ENCODE measurements around the gene PRX. TPM values are rescaled to one million over a fixed set of nuclear protein-coding genes. Genes with fewer than 3 reads are reported as not detected.

The PRX gene
- total RNA-seq, 1 donor from 2014 or later: 3.3 TPM

GRCh38 chr19:40356681-40357595, 56.2 kb downstream of the PRX start:
- H3K36me3 ChIP-seq: peaks cover 0 to 4% of the 10 kb centered on the region in 2 donors

DNA sequence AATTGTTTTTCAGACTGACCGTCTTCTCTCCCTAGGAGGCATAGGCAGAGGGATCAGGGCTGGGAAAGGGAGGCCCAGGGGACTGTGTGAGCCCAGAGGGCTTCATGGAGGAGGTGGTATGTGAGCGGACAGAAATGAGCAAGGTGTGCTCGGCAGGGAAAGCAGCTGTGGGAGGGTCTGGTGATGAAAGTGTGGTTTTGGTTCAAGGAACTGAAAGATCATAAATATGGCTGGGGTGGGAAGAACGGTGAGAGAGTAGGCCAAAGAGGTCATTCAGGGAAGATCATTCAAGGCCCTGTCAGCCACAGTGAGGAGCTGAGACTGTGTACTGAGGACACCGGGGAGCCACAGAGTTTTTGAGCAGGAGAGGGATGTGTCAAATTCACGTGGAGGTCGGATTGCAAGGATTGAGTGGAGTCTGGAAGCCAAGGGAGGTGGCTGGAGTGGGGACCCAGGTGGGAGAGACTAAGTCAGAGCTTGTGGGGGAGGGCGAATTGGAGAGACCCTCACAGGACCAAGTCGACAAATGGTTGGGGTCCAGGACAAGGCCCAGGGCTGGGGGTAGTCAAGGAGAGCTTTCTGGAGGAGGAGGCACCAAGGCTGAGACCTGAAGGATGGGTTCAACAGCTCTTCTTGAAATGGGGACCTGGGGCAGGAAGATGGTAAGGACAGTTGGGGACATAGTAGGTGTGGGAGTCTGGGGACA, 57.0 kb downstream of the PRX start:
- no peak overlapping the region for H3K27ac ChIP-seq
- no peaks in the 10 kb centered on the region for H3K4me1 ChIP-seq
- peaks cover 0 to 4% of the 10 kb centered on the region in 2 donors for H3K36me3 ChIP-seq
- intact Hi-C loops (cut with DNase I): no loop called here
- no peak for DNase-seq (ENCODE audit: low spot score in 2 of 2)
- H3K4me3 ChIP-seq: no peak overlapping the region
- H3K9me3 ChIP-seq: no peaks in the 10 kb centered on the region
- H3K27me3 ChIP-seq: no peaks in the 10 kb centered on the region
- TF ChIP-seq, protein P1, sequence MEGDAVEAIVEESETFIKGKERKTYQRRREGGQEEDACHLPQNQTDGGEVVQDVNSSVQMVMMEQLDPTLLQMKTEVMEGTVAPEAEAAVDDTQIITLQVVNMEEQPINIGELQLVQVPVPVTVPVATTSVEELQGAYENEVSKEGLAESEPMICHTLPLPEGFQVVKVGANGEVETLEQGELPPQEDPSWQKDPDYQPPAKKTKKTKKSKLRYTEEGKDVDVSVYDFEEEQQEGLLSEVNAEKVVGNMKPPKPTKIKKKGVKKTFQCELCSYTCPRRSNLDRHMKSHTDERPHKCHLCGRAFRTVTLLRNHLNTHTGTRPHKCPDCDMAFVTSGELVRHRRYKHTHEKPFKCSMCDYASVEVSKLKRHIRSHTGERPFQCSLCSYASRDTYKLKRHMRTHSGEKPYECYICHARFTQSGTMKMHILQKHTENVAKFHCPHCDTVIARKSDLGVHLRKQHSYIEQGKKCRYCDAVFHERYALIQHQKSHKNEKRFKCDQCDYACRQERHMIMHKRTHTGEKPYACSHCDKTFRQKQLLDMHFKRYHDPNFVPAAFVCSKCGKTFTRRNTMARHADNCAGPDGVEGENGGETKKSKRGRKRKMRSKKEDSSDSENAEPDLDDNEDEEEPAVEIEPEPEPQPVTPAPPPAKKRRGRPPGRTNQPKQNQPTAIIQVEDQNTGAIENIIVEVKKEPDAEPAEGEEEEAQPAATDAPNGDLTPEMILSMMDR (IDR thresholded peaks at IDR 0.05): no peak

More at GRCh38 chr19:40356681-40357595, 56.2 kb downstream of the PRX start:
- Histone ChIP-seq H3K4me1 (no peaks in the 10 kb centered on the region), H3K4me3 (no peak overlapping the region), H3K27me3 (no peaks in the 10 kb centered on the region), H3K9me3 (no peaks in the 10 kb centered on the region), H3K27ac (no peak overlapping the region)
- DNase-seq (ENCODE audit: low spot score in 2 of 2): no peak
- intact Hi-C loops (cut with DNase I): no loop called here
- TF ChIP-seq, protein P1 (IDR thresholded peaks at IDR 0.05): no peak

GRCh38 chr19:40348961-40349507, 64.1 kb downstream of the PRX start:
- H3K4me1 ChIP-seq: peaks cover 4 to 9% of the 10 kb centered on the region in 2 donors
- no peaks in the 10 kb centered on the region for H3K36me3 ChIP-seq
- no peaks in the 10 kb centered on the region for H3K27me3 ChIP-seq
- H3K9me3 ChIP-seq: no peaks in the 10 kb centered on the region
- DNase-seq (ENCODE audit: low spot score in 2 of 2): no peak
- TF ChIP-seq, protein P1 (IDR thresholded peaks at IDR 0.05): no peak
- H3K4me3 ChIP-seq: peak overlapping the region; percentile 80 to 94
- H3K27ac ChIP-seq: peak overlapping the region; percentile 51 to 72
- intact Hi-C loops (cut with DNase I): loop anchor here (1.0 to 5.0 kb wide), 7 partner anchors 53 to 248 kb away; partner anchors contain the start of genes AKT2, MAP3K10 and SERTAD3

DNA sequence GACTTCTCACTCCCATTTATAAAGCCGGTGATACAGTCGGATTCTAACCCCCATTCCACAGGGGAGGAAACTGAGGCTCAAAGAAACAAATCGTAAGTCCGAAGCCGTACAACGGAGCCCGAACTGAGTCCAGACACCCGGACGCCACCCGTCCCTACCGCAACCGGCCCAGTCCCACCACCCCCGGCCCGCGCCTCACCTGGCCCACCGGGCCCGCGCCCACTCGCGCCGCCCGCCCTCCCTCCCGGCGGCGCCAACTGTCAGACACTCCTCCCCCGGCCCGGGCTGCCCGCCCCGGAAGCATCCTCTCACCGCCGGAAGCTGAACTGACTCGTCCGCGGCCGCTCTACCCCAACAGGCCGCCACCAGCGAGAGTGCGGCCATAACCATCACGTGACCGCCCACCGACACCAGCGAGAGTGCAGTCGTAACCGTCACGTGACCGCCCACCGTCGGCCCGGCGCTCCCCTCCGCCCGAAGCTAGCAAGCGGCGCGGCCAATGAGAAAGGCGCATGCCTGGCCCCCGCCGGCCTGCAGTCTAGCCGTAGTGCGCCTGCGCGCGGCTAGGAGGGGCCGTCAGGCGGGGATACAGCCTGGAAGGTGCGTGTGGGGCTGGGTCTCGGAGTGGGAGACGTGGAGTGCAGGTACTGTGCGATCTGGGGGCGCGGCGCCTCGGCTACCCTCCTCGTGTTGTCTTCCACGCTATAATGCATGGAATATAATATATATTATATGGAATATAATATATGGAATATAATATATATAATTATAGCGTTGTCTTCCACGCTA, 64.9 kb downstream of the PRX start, which contains the start of the genes C19orf47 and PLD3:
Gene C19orf47, minus strand, starts transcription at position 273 of the 789 bp plus-strand sequence. CDS start 6,540 bp downstream, outside the sequence.
Gene PLD3, plus strand, starts transcription at position 571 of the 789 bp plus-strand sequence. CDS start 17,789 bp downstream, outside the sequence.
- peak; percentile 99 to 100 for DNase-seq (ENCODE audit: low spot score in 2 of 2)
- peaks cover 4 to 10% of the 10 kb centered on the region in 2 donors for H3K4me1 ChIP-seq
- intact Hi-C loops (cut with DNase I): loop anchor here (1.0 to 5.0 kb wide), 7 partner anchors 54 to 249 kb away; partner anchors contain the start of genes AKT2, MAP3K10 and SERTAD3

More for the DNA sequence above, 64.9 kb downstream of the PRX start, which contains the start of the genes C19orf47 and PLD3:
- no peaks in the 10 kb centered on the region for H3K36me3 ChIP-seq
- TF ChIP-seq, protein P1 (IDR thresholded peaks at IDR 0.05): no peak
- peak within 1 kb of the TSS; percentile 80 to 94 for H3K4me3 ChIP-seq
- peak within 1 kb of the TSS; percentile 51 to 85 for H3K27ac ChIP-seq
- H3K9me3 ChIP-seq: no peaks in the 10 kb centered on the region
- no peaks in the 10 kb centered on the region for H3K27me3 ChIP-seq

All from ascending aorta (tissue), 2 donors.